Measurements from ENCODE around the gene PPFIA1.

- TF ChIP-seq CTCF (conservative IDR thresholded peaks at IDR 0.05; ENCODE audit: low read length): no peak
- TF ChIP-seq EZH2phosphoT487 (IDR thresholded peaks at IDR 0.05; ENCODE audit: borderline replicate concordance, low read depth, low read length): no peak
Measured at GRCh38 chr11:70307176-70307575, 36.7 kb downstream of the PPFIA1 start.
